Amniotic epithelial cell (primary cell): ENCODE results near the gene COQ4.

Source experiments
- DNase-seq: peaks from one replicate; pipeline ENCODE4 v3.0.0-alpha.2; 2010; ENCODE audit warnings: low read depth

The COQ4 gene

DNA sequence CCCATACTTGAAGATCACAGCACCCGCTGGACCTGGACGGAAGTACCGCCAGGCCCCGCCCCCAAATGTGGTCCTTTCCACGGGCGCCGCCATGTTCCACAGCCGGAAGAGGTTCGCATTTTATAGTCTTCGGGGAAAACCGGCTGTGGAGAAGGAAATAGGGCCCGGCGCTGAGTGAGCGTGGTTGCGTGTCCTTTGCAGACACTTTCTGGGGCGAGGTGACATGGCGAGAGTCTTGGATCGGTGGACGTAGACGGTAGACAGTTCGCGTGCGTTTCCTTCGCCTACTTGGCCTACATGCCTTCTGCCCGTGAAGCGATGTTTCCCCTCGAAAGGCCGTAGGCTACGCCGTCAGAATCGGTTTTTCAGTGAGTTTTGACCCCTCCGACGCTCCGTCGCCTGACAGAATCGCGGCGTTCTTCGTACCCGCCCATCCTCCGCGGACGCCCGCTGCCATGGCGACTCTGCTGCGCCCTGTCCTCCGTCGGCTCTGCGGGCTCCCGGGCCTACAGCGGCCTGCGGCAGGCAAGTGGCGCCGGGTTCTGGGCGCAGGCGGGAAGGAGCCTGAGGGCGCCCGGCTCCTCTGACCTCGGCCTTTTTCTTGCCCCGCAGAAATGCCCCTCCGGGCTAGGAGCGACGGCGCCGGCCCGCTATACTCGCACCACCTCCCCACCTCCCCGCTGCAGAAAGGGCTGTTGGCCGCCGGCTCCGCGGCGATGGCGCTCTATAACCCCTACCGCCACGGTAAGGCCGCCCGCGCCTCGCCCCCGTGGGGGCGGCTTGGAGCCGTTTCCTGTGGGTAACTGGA is at the start of gene COQ4, which contains the start of gene TRUB2:
TSS of gene COQ4 (plus strand) at position 436 of the 808 bp plus-strand sequence. CDS start at position 456, 20 bp downstream.
TSS of gene TRUB2 (minus strand) at position 44 of the 808 bp plus-strand sequence. CDS start at position 5, 39 bp downstream.
- DNase-seq: peak; percentile 92

DNA sequence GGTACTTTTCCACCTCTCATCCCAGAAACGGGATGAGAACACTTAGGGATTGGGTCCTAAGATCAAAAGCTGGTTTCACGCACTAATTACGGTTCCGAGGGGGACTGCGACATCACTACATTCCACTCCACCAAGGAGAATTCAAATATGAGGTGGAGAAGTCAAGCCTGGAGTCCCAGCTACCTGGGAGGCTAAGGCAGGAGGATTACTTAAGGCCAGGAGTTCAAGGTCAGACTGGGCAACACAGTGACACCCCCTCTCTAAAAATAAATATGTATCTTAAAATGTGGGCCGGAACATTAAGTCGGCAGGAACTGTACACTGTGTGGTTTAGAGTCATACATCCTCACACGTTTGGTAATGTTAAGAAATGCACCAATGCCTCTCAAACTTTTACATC is 48.4 kb upstream of the COQ4 start:
- no peak for DNase-seq

- peak; percentile 22 for DNase-seq
Measured at GRCh38 chr9:128275198-128276007, 47.2 kb upstream of the COQ4 start, which contains the start of gene GOLGA2. TSS of gene GOLGA2 (minus strand) at chr9:128276007. CDS start at chr9:128275976, 31 bp downstream.

GRCh38 chr9:128276008-128276573 is 46.5 kb upstream of the COQ4 start, which contains the start of gene SWI5:
TSS of gene SWI5 (plus strand) at chr9:128276276.
- peak; percentile 97 for DNase-seq

DNA sequence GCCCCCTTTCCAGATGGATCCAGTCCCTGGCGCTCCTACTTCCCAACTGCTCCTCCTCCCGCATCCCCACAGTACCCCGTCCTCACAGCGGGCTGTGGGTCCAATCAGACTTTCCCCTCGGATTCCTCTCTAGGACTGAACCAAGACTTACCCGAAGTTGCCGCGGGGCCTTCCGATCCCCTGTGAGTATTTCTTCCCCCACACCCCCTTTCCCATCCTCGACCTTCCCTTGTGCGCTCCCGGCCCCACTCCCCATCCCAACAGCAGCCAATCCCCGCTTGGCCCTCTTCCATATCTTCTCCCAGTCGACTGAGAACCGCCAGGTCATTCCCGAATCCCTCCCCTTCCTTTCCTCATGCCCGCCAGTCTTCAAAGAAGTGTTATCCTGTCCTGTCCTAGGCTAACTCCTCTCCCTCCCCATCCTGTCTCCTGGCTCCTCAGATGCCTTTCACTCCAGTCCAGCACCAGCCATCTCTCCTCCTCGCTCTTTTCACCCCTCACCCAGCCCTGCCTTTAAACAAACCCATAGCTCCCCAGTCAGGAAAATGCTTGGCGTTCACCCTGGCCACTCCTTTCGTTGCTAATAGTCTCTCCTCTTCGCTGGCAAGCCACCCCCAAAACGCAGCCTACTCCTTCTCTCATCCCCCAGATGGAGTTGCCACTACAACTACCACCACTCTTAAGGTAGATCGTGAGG is 45.9 kb upstream of the COQ4 start:
- peak; percentile 38 for DNase-seq

GRCh38 chr9:128279088-128280073 is 43.3 kb upstream of the COQ4 start:
- DNase-seq: peak; percentile 69

DNA sequence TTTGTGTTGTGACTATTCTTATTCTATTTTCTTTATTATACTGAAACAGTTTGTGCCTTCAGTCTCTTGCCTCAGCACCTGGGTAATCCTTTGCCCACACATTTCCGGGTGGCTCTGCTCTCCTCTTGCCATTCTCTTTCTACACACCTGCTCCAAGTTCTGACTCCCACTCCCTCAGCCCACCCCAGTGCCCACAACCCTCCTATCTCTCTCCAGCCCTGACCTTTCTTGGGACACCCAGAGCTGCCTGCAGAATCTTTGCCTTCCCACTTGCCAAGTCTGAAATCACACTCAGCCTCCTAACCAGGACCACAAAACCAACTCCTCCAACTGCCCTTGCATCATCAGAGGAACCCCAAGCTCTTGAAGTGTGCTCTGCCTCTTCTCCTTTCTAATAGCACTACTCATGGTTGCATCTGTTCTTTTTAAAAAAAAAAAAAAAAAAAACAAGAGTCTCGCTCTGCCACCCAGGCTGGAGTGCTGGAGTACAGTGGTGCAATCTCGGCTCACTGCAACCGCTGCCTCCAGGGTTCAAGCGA is 42.5 kb upstream of the COQ4 start:
- DNase-seq: peak; percentile 91

DNA sequence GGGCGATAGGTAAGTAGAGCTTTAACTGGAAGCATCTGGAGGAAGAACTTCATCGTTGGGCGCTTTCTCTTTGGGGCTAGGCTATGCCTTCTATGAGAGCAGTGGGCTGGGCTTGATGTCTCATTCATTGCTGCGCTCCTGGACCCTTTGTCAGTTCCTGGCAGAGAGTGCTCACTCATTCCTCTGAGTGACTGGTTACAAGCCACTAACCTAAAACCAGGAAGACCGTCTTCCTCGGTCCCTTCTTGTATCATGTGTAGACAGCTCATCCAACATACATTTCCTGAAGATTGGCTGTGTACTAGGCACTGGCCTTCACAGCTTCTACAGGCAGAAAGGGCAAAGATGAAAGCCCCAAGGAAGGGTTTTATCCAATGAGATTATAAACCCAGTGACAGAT is 40.1 kb upstream of the COQ4 start:
- peak; percentile 52 for DNase-seq

GRCh38 chr9:128285033-128285784 is 37.4 kb upstream of the COQ4 start:
- no peak for DNase-seq

DNA sequence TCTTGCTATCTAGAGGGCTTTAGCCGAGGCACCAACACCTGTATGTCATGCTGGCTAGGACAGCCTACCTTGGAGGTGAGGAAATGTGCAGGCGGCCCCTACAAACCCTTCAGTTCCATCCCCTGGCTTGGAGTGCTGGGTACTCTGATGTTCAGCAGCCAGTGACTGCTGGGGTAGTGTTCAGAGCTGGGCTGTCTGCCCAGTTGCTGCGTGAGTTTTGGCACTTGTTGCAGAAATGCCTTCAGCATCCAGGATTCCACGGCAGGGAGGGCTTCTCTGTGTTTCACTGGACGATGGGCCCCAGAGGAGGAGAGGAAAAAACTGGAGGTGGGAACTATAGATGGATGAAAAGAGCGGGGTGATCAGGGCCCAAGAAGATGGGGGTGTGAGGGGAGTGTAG is 36.2 kb upstream of the COQ4 start:
- DNase-seq: no peak

GRCh38 chr9:128288273-128289004 is 34.2 kb upstream of the COQ4 start:
- no peak for DNase-seq

DNA sequence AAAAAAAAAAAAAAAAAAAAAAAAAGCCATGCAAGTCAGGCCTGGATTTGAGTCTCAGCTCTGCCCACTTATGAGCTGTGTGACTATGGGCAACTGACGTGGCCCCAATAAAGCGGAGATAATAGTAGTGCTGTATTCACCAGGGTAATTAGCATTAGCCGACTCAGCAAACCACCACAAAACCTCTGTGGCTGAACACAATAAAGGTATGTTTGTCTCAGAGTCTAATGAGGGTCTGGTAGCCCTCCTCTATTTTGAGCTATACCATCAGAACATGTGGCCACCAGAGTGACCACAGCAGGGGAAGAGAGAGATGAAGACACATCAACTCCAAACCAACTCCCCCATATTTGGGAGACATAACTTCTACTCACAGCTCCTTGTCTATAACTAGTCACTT is 30.6 kb upstream of the COQ4 start:
- DNase-seq: no peak

DNA sequence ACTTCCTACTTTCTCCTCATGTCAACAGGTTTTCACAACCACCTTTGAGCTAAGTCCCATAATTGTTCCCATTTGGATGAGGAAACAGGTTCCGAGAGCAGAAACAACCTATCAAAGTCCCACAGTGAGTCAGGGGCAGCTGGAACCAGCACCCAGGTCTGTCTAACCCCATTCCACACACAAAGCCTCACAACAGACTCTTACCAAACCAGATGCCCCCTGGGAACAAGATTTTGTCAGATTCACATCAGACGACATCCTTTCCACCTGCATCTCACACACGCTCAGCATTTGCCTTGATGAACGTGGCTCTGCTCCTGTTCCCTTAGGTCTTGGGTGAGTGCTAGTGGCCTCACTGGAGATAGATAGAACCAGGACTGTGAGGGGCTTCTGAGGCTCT is 29.5 kb upstream of the COQ4 start:
- DNase-seq: no peak

DNA sequence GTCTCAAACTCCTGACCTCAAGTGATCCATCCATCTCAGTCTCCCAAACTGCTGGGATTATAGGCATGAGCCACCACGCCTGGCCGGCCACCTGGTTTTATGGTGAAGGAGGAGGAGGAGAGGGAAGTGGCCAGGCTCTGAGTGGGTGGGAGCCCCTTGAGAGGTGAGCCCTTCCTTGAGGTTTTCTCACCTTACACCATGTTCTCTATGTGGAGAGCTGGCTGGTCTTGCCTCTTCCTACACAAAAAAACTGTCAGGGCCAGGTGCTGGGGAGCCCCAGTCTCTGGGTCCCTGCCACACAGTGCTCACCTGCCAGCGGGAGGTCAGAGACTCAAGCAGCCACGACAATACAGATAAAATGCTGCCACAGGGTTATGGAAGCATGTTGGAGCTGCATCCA is 28.5 kb upstream of the COQ4 start:
- no peak for DNase-seq

- peak; percentile 60 for DNase-seq
Measured at GRCh38 chr9:128296340-128297220, 26.1 kb upstream of the COQ4 start.

DNA sequence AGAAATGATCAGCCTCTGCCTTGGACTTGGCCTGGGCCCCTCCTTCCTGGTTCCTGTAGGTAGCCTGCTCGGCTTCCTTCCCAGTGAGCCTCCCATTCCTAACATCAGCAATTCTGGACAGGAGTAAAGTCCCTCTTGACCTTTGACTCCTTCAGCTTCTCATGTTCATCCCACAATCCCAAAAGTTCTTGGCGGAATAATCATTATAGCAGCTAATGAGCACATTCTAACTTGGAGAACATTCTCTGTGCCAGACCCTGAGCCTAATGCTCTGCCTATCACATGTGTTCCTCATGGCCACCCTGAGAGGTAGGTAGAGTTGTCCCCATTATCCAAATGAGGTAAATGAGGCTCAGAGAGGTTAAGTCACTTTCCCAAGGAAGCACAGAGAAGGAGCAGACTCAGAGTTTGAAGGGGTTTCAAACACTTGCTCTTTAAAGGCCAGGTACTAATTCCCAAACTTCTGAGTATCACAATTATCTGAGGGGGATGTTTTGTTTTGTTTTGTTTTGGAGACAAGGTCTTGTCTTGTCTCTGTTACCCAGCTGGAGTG is 25.3 kb upstream of the COQ4 start:
- DNase-seq: no peak
